Limb (tissue), 2 donors: ENCODE measurements around the gene NPIPA1.
"Not testable (repeated sequence)": the region's sequence is repeated elsewhere in the genome, so short reads cannot be mapped to it uniquely, and the experiment has no call there.

Experiments used
- DNase-seq, 2 donors: peaks; one replicate each; pipeline ENCODE4 v3.0.0-alpha.2; 2016; ENCODE audit errors: extremely low spot score in 2 of 2

The NPIPA1 gene

GRCh38 chr16:14937143-14937542, at the start of gene NPIPA1:
NPIPA1 (plus strand) TSS chr16:14937443; CDS start chr16:14937443, 0 bp downstream.
- DNase-seq: not testable (repeated sequence)

- DNase-seq: not testable (repeated sequence)
Measured at GRCh38 chr16:14892111-14892510, 45.1 kb upstream of the NPIPA1 start.

GRCh38 chr16:14895382-14895781, 41.9 kb upstream of the NPIPA1 start:
- not testable (repeated sequence) for DNase-seq

GRCh38 chr16:14896023-14896422, 41.2 kb upstream of the NPIPA1 start:
- not testable (repeated sequence) for DNase-seq

GRCh38 chr16:14897006-14897664, 40.1 kb upstream of the NPIPA1 start:
- not testable (repeated sequence) for DNase-seq

- DNase-seq: not testable (repeated sequence)
Measured at GRCh38 chr16:14898162-14898561, 39.1 kb upstream of the NPIPA1 start.

- not testable (repeated sequence) for DNase-seq
Measured at GRCh38 chr16:14903191-14903957, 33.9 kb upstream of the NPIPA1 start.

- DNase-seq: not testable (repeated sequence)
Measured at GRCh38 chr16:14909744-14910143, 27.5 kb upstream of the NPIPA1 start.

GRCh38 chr16:14910833-14911629, 26.2 kb upstream of the NPIPA1 start:
- DNase-seq: not testable (repeated sequence)

- DNase-seq: not testable (repeated sequence)
Measured at GRCh38 chr16:14911954-14912353, 25.3 kb upstream of the NPIPA1 start.

- not testable (repeated sequence) for DNase-seq
Measured at GRCh38 chr16:14912588-14912987, 24.7 kb upstream of the NPIPA1 start.

GRCh38 chr16:14918504-14918903, 18.7 kb upstream of the NPIPA1 start:
- DNase-seq: not testable (repeated sequence)

GRCh38 chr16:14919837-14920600, 17.2 kb upstream of the NPIPA1 start:
- peak in 1 of 2 donors; percentile 0 for DNase-seq

- not testable (repeated sequence) for DNase-seq
Measured at GRCh38 chr16:14922285-14922684, 15.0 kb upstream of the NPIPA1 start.

GRCh38 chr16:14922968-14923367, 14.3 kb upstream of the NPIPA1 start:
- not testable (repeated sequence) for DNase-seq

- not testable (repeated sequence) for DNase-seq
Measured at GRCh38 chr16:14923394-14924088, 13.7 kb upstream of the NPIPA1 start.

GRCh38 chr16:14924359-14924758, 12.9 kb upstream of the NPIPA1 start:
- not testable (repeated sequence) for DNase-seq

GRCh38 chr16:14924982-14925381, 12.3 kb upstream of the NPIPA1 start:
- not testable (repeated sequence) for DNase-seq

- DNase-seq: peak in 1 of 2 donors; percentile 41
Measured at GRCh38 chr16:14928064-14928714, 9.1 kb upstream of the NPIPA1 start.

- DNase-seq: not testable (repeated sequence)
Measured at GRCh38 chr16:14929176-14929575, 8.1 kb upstream of the NPIPA1 start.
